NCI-H82 (cell line): ENCODE measurements around the gene CDKN2B-AS1.
A peak's percentile ranks its signal among the peaks of the same experiment; 100 is the strongest.

ENCODE experiments used
- DNase-seq: peaks from one replicate; lab custom pipeline; 2025; lab: John Stamatoyannopoulos, UW

CDKN2B-AS1 gene

GRCh38 chr9:21982861-21983560, 11.6 kb upstream of the CDKN2B-AS1 start:
- no peak for DNase-seq

GRCh38 chr9:21983561-21983935, 11.0 kb upstream of the CDKN2B-AS1 start:
- no peak for DNase-seq

GRCh38 chr9:21984101-21984500, 10.5 kb upstream of the CDKN2B-AS1 start:
- DNase-seq = no peak

DNA sequence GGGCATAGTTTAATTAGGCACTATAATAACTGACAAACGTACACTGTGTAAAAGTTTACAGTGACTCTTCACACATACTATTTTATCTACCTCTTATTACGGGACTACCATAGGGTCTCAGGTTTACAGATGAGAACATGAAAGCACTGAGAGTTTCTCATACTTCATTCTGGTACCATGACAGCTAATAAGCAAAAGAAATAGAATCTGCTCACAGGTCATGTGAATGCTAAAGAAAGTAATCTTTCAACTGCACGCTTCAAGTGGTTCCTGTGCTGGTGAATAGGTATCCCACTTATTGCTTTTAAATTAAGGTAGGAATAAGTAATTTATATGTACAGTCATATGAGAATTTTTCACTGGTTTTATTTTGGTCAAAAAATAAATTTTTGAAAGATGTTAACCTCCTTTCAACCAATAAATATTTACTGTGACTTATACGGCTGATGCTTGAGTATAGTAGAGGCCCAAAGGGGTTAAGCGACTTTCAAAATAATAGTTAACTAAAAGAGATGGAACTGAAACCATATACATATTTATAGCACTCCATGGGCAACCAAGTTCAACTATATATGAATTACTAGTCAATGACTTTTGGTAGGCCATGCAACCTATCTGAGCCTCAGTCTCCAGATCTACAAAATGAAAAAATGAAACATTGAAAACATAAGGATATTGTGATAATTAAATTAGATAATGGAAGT, 8.5 kb upstream of the CDKN2B-AS1 start:
- no peak for DNase-seq

DNA sequence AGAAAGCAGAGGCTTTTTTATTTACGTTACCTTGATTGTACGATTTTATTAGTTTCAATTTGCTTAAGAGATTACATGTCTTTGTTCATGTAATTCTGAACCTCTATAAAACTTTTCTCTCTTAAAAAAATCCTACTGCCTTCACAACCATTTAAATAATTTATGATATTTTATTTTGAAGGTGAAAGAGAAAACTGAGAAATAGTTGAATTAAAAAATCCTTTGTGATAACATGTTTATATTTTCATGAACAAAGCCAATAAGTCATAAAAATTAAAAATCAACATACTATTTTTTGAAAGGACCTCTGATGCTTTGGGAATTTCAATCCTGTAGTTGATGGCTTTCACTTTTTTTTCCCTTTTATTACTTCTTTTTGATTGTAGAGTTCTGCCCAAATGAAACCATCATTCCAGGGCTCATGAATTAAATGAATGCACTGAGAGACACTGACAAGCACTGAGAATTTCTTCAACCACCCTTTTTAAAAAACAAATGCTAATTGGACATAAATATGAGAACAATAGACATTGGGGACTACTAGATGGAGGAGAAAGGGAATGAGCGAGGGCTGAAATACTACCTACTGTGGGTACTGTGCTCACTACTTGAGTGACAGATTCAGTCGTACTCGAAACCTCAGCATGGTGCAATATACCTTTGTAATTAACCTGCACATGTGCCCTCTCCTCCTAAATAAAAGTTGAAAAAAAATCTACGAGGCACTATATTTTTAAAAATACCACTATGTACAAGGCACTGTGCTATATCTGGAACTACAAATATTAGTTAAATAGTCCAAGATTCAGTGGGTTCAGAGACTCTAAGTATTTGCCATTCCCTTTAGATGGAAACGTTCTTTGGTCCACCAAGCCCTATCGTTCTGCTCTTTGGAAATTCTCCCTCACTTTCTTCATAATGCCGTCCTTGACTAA, 6.3 kb upstream of the CDKN2B-AS1 start:
- no peak for DNase-seq

GRCh38 chr9:21989440-21990189, 5.0 kb upstream of the CDKN2B-AS1 start:
- DNase-seq = no peak

DNA sequence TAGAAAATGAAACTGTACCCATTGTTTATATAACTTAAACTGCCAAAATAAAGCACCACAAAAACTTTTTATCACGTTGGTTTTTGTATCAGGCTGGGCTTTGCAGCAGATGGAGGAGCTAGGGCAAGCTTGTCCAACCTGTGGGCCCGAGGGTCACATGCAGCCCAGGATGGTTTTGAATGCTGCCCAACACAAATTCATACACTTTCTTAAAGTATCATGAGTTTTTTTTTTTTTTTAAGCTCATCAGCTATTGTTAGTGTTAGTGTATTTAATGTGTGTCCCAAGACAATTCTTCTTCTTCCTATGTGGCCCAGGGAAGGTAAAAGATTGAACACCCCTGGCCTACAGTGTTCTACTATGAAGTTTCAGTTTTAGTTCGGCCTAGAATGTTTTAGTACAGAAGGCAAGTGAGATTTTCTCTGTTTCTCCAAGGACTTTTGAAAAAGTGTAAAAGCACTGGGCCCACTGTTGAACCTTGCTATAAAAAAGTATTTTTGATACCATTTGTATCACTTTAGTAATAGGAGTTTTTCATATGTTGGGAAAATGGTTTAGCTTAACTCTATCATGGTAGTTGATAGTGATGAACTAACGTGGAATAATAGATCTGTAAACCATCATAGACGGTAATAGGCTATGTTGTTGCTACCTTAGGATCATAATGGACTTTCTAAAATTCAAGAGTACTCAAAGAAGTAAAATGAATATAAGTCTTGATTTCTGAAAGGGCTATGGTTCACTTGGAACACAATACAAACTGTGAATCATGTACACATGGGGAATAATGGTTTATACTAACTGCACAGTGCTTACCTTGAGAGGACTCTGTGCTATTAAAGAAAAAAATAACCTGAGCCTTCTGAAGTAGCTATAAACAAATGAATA, 3.3 kb upstream of the CDKN2B-AS1 start:
- DNase-seq = no peak

GRCh38 chr9:21993007-21993406, 1.6 kb upstream of the CDKN2B-AS1 start:
- peak; percentile 24 for DNase-seq

DNA sequence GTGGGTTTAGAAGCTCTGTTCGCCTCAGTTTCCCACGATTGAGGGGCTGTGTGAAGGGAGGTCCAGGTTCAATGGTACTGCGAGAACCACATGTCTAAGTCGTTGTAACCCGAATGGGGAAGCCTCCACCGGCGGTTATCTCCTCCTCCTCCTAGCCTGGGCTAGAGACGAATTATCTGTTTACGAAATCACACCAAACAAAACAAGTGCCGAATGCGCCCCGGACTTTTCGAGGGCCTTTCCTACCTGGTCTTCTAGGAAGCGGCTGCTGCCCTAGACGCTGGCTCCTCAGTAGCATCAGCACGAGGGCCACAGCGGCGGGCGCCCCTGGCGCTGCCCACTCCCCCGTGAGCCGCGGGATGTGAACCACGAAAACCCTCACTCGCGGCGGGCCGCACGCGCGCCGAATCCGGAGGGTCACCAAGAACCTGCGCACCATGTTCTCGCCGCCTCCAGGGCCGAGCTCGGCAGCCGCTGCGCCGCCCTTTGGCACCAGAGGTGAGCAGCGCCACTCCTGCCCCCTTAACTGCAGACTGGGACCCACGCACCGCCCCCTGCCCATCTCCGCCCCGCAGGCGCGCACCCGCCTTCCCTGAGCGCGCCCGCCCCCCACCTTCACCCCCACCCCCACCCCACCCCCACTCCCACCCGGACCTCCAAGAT, 567 bp upstream of the CDKN2B-AS1 start, which contains the start of gene CDKN2A:
CDKN2A (minus strand) TSS at position 500 of the 663 bp plus-strand sequence.
- DNase-seq = peak; percentile 79

- peak; percentile 78 for DNase-seq
Measured at GRCh38 chr9:21995006-21995665, 545 bp downstream of the CDKN2B-AS1 start.

DNA sequence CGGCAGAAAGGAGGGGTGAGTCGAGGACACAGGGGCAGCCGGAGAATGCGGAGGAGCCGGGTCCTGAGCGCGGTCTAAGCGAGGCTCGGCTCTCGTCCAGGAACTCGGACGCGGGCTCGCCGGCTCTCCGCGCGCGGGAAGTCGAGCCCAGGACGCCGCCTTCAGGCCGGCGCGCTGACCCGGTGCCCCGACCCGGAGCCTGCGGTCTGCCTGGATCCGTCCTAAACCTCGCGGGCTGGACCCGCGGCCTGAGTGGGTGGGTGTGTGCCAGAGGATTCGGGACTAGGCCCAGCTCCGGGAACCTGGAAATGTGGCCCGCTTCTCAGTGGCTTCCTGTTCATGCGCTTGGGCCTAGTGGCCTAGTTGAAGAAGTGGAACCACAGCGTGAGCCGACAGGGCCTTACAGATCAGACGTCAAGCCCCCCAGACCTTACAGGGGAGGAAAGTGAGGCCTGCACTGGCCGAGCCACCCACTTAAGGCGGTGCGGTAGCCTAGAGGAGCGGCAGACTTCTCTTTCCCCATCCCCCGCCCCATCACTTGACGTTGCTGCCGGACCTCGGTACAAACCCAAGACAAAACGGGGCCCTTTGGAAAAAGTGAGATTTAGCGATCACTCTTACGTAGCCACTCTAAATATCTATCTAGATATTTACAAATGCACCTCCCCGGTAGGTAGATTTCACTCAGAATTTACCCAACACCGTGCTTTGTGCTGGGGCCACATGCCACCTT, 1.2 kb downstream of the CDKN2B-AS1 start:
- peak; percentile 60 for DNase-seq

GRCh38 chr9:21996438-21996837, 1.8 kb downstream of the CDKN2B-AS1 start:
- peak; percentile 62 for DNase-seq

DNA sequence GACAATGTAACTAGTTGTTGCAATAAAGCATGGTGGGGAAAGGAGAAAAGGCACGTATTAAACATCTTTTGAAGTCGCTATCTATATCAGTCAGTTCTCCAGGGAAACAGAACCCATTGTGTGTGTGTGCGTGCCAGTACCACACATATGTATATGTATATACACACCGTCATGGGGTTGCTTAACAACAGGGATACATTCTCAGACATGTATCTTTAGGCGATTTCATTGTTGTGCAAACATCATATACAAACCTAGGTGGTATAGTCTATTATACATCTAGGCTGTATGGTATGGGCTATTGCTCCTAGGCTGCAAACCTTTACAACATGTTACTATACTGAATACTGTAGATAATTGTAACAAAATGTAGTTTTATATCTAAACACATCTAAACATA, 2.3 kb downstream of the CDKN2B-AS1 start:
- no peak for DNase-seq

DNA sequence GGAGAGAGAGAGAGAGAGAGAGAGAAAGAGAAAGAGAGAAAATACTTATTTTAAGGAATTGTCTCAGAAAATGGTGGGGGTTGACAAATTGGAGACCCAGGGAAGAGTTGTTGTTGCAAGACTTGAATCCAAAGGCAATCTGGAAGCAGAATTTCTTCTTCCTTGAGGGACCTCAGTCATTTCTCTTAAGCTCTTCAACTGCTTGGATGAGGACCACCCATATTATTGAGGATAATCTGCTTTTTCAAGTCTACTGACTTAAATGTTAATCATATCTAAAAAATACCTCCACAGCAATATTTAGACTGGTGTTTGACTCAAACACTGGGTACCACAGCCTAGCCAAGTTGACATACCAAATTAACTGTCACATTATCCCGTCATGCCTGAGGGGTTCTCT, 2.9 kb downstream of the CDKN2B-AS1 start:
- DNase-seq = no peak

DNA sequence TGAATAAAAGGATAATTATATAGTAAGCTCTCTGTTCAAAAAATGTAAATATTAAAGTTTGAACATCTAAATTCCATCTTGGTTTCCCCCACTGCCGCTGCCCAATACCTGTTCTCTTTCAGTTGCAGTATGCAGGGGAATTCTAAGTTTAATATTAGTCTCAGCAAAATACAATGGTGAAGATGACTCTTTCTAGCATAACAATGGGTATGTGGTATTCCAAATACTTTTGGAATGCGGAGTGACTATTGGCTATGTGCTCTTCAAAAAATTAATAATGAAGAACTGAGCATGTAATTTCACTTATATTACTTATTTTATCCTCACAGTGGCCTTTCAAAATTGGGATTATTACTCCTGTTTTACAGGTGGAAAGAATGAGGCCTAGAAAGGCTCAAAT, 3.4 kb downstream of the CDKN2B-AS1 start:
- DNase-seq = no peak

GRCh38 chr9:22002038-22002437, 7.4 kb downstream of the CDKN2B-AS1 start:
- DNase-seq = no peak

DNA sequence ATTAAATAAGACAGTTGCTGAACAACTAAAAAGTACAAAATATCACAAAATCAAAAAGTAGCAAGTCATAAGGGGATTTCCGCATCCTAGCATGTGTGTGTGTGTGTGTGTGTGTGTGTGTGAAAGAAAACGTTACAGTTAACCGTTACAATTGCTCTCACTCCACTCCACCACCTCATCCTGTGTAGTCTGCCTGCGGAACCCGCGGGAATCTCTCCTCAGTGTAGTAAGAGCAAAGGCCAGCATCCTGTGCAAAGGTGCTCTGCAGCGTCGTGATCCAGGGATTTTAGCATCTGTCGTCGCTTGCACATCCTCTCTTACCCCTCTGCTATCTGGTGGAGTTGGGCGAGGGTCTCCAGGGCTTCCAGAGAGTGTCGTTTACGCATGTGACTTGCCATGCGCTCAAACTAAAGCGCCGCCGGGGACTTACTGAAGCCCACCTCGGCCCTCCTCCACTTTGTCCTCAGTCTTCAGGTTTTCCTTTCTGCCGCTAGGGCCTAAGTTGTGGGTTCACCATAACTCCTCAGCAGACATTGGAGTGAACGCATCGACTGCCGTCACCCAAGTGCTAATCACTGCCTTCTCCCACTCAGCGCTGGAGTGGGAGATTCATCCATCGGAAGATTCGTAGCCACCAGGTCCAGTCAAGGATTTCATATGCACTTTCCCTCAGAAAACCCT, 10.6 kb downstream of the CDKN2B-AS1 start:
- peak; percentile 69 for DNase-seq
